ENCODE results near the gene MTG1.

The MTG1 gene

DNA sequence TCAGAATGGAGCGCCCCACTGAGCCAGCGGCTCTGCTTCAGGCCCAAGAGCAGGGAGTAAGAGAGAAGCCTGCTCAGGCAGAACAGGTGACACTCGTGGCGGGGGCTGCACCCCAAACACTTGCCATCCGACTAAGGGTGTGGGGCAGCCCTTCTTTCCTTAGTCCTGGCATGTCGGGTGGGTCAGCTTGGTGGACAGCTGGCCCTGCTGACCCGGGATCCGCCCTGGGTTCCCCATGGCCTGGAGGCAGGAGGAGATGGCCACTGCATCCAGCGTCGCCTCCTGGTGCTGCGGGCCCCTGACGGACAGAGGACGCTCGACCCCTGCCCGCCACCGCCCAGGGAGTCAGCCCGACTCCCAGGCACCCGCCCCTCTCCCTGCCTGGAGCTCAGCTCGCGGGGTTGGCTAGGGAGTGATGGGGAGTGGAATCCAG is 16.1 kb upstream of the MTG1 start:
- CTCF ChIA-PET, result interaction anchor here (1.0 to 3.4 kb wide), 4 partner anchors 12 to 48 kb away, joined by 3 to 12 read pairs (median 4); no protein-coding TSS in a partner anchor
- DNase-seq (ENCODE audit: extremely low spot score), result no peak
- POLR2A ChIA-PET, result no interaction called here
- TF ChIP-seq, protein P1, sequence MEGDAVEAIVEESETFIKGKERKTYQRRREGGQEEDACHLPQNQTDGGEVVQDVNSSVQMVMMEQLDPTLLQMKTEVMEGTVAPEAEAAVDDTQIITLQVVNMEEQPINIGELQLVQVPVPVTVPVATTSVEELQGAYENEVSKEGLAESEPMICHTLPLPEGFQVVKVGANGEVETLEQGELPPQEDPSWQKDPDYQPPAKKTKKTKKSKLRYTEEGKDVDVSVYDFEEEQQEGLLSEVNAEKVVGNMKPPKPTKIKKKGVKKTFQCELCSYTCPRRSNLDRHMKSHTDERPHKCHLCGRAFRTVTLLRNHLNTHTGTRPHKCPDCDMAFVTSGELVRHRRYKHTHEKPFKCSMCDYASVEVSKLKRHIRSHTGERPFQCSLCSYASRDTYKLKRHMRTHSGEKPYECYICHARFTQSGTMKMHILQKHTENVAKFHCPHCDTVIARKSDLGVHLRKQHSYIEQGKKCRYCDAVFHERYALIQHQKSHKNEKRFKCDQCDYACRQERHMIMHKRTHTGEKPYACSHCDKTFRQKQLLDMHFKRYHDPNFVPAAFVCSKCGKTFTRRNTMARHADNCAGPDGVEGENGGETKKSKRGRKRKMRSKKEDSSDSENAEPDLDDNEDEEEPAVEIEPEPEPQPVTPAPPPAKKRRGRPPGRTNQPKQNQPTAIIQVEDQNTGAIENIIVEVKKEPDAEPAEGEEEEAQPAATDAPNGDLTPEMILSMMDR (IDR thresholded peaks at IDR 0.05; ENCODE audit: control extremely low read depth, extremely low read depth, low read depth, missing control alignments), result no peak

DNA sequence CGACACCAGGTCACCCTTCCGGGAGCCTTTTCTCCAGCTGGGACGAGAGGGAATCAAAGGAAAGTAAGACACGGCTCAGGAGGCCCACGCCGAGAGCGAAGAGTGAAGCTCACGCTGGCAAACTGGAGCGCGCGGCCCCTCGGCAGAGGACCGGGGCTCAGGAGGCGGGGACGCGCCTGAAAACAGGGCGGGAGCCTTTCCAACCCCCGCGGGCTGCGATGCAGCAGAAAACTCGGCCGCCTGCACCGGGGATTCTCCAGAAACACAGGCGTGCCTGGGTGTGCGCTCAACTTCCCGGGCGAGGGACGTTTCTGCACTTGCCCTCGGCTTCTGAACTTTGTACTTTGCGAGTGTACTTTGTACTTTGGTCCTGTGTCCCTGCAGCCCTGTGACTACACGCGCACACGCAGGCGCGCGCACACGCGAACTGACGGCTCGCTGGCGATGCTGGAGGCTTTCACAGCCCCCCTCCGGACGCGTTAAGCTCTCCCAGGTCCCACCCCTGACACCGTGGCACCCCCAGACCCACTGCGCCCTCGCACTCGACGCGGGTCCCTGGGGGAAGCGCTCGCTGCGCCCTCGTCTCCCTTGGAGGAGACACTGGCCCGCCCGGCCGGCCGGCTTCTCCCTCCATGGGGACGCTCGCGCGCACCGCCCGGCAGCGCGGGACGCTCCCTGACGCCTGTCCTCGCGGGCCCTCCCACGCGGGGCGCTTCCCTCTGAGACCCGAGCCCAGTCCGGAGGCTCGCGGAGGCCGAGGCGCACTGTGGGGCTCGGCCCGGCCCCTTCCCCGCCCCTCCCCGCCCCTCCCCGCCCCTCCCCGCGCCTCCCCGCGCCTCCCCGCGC is 15.5 kb upstream of the MTG1 start:
- CTCF ChIA-PET, result interaction anchor here (1.4 to 3.4 kb wide), 2 partner anchors 11 to 18 kb away, joined by 3 to 12 read pairs; no protein-coding TSS in a partner anchor
- TF ChIP-seq, protein P1 (IDR thresholded peaks at IDR 0.05; ENCODE audit: control extremely low read depth, extremely low read depth, low read depth, missing control alignments), result no peak
- DNase-seq (ENCODE audit: extremely low spot score), result peak; percentile 70
- POLR2A ChIA-PET, result no interaction called here

DNA sequence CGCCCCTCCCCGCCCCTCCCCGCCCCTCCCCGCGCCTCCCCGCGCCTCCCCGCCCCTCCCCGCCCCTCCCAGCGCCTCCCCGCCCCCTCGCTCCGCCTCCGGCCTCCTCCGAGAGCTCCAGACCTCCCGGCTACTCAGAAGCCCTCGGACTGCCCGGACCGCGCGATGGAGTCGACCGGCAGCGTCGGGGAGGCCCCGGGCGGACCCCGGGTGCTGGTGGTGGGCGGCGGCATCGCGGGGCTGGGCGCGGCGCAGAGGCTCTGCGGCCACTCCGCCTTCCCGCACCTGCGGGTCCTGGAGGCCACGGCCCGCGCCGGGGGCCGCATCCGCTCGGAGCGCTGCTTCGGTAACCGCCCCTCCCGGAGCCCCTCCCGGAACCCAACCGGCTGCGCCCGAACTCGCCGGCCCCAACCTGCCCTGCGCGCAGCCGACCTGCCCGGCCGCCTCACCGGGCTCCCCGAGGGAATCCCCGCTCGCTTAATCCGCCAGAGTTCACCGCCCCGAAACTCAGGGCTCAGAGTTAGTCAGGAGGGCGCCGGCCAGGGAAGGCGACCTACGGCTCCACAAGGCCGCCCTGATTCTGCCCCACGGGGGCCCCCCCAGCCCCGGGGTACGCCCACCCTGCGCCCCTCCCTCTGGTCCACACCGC is 14.7 kb upstream of the MTG1 start, which contains the start of gene PAOX:
Gene PAOX, plus strand, starts transcription at position 111 of the 649 bp plus-strand sequence. Its CDS starts 55 bp downstream, at position 166.
- ChIA-PET POLR2A (no interaction called here), CTCF (interaction anchor here (1.0 to 3.4 kb wide), 2 partner anchors 10 to 50 kb away, joined by 4 to 12 read pairs; no protein-coding TSS in a partner anchor)
- TF ChIP-seq, protein P1 (IDR thresholded peaks at IDR 0.05; ENCODE audit: control extremely low read depth, extremely low read depth, low read depth, missing control alignments), result no peak
- peak; percentile 84 for DNase-seq (ENCODE audit: extremely low spot score)

DNA sequence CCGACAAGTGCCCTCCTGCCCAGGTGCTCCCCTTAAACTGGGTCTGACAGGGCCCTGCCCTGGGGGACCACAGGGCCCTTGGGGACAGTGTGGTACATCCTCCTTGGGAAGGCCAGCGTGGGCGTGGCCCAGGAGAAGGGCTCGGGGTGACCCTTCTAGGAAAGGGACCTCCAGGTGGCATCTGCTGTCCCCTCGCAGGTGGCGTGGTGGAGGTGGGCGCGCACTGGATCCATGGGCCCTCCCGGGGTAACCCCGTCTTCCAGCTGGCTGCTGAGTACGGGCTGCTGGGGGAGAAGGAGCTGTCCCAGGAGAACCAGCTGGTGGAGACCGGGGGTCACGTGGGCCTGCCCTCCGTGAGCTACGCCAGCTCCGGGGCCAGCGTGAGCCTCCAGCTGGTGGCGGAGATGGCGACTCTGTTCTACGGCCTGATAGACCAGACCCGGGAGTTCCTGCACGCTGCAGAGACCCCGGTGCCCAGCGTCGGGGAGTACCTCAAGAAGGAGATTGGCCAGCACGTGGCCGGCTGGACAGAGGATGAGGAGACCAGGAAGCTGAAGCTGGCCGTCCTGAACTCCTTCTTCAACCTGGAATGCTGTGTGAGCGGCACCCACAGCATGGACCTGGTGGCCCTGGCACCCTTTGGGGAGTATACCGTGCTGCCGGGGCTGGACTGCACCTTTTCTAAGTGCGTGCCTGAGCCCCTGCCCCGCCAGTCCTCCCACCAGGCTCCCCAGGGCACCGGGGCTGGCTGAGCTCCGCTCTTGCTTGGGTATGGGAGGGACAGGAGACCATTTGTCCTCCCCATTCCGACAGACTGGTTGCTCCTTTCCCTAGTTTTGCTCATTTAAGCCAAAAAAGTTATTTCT is 13.9 kb upstream of the MTG1 start:
- CTCF ChIA-PET, result interaction anchor here (1.0 to 1.4 kb wide), 2 partner anchors 11 to 50 kb away, joined by 3 to 4 read pairs; no protein-coding TSS in a partner anchor
- TF ChIP-seq, protein P1 (IDR thresholded peaks at IDR 0.05; ENCODE audit: control extremely low read depth, extremely low read depth, low read depth, missing control alignments), result no peak
- no peak for DNase-seq (ENCODE audit: extremely low spot score)
- POLR2A ChIA-PET, result interaction anchor here (0.6 kb wide), 1 partner anchor 11 kb away, joined by 3 read pairs; no protein-coding TSS in a partner anchor

DNA sequence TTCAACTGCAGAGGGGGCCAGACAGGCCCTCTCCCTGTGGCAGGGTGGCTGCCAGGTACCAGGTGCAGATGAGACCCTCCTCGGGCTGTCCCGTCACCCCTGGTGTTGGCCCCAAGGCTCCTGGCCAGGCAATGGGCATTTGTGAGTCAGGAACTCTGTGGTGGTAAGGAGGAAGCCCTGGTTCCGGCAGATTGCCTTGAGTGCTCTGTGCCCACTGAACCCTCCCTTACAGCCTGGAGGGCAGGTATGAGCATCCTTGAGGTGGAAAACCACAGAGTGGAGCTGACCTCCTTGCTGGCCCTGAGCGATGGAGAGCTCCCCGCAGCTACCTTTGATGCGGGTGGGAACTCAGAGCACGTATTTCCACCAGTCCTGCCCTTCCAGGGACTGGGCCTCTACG is 12.9 kb upstream of the MTG1 start:
- ChIA-PET POLR2A (no interaction called here), CTCF (interaction anchor here (0.9 to 1.4 kb wide), 2 partner anchors 10 to 20 kb away, joined by 3 read pairs; no protein-coding TSS in a partner anchor)
- no peak for DNase-seq (ENCODE audit: extremely low spot score)
- TF ChIP-seq, protein P1 (IDR thresholded peaks at IDR 0.05; ENCODE audit: control extremely low read depth, extremely low read depth, low read depth, missing control alignments), result no peak

Data from GM10248 (cell line).